AG10803 (cell line): ENCODE results near the gene PPP2R2D.

Source experiments
- DNase-seq: peaks from one replicate; pipeline ENCODE4 v3.0.0; 2010; ENCODE audit warnings: low read depth
- H3K4me3 ChIP-seq: 2 replicates; pipeline ENCODE4 v1.5.1; 2011; ENCODE audit warnings: mild to moderate bottlenecking, low read length, control low read depth
- CTCF ChIP-seq: conservative IDR thresholded peaks from 2 replicates; pipeline ENCODE4 v1.5.1; 2011; ENCODE audit warnings: mild to moderate bottlenecking, low read length, control low read depth, inconsistent platforms

Gene PPP2R2D

GRCh38 chr10:131900350-131901152, at the start of gene PPP2R2D:
PPP2R2D (plus strand) TSS chr10:131901008; CDS start chr10:131901149, 141 bp downstream.
- no peak for TF ChIP-seq CTCF
- peak; percentile 84 for DNase-seq
- peak within 1 kb of the TSS; percentile 77 for H3K4me3 ChIP-seq

- TF ChIP-seq CTCF = no peak
- no peak overlapping the region for H3K4me3 ChIP-seq
- no peak for DNase-seq
Observed at GRCh38 chr10:131851346-131851745, 49.5 kb upstream of the PPP2R2D start.

- no peak for DNase-seq
Observed at GRCh38 chr10:131852176-131852822, 48.5 kb upstream of the PPP2R2D start.

GRCh38 chr10:131852823-131853609, 47.8 kb upstream of the PPP2R2D start:
- DNase-seq = no peak
- no peak for TF ChIP-seq CTCF
- H3K4me3 ChIP-seq = no peak overlapping the region

More at GRCh38 chr10:131852176-131852822, 48.5 kb upstream of the PPP2R2D start:
- H3K4me3 ChIP-seq = no peak overlapping the region
- TF ChIP-seq CTCF = no peak

- no peak overlapping the region for H3K4me3 ChIP-seq
- no peak for TF ChIP-seq CTCF
- no peak for DNase-seq
Observed at GRCh38 chr10:131853610-131853964, 47.2 kb upstream of the PPP2R2D start.

- TF ChIP-seq CTCF = no peak
- DNase-seq = no peak
- H3K4me3 ChIP-seq = no peak overlapping the region
Observed at GRCh38 chr10:131854579-131855335, 46.1 kb upstream of the PPP2R2D start.
